Hematopoietic multipotent progenitor cell (in vitro differentiated cells): ENCODE measurements around the gene DHH. TPM values are rescaled to one million over a fixed set of nuclear protein-coding genes. Genes with fewer than 3 reads are reported as not detected.
"Not testable (repeated sequence)": the region's sequence is repeated elsewhere in the genome, so short reads cannot be mapped to it uniquely, and the experiment has no call there.

Experiments used
- DNase-seq, 3 donors: peaks; one replicate each; pipeline ENCODE4 v3.0.0-alpha.2; 2011 to 2015; ENCODE audit warnings: low read depth in 2 of 3, low spot score in 2 of 3
- total RNA-seq: library from RNA; depleted of rRNA; stranded (reverse); fragments of >200 nt; gene quantifications from one replicate; pipeline ENCODE4 v1.2.3, GENCODE V29; 2012

DHH gene
- total RNA-seq, 1 donor = 0.81 TPM

GRCh38 chr12:49079793-49080192 is 14.8 kb downstream of the DHH start:
- no peak for DNase-seq

- no peak for DNase-seq
Observed at GRCh38 chr12:49070971-49071370, 23.6 kb downstream of the DHH start.

- DNase-seq = peak; percentile 96 to 99 (median 99)
Observed at GRCh38 chr12:49069507-49070346, 24.9 kb downstream of the DHH start, which contains the start of gene RHEBL1. Gene RHEBL1, minus strand, starts transcription at chr12:49069979. Its CDS starts 194 bp downstream, at chr12:49069785.

- DNase-seq = no peak
Observed at GRCh38 chr12:49068879-49069506, 25.6 kb downstream of the DHH start.

- no peak for DNase-seq
Observed at GRCh38 chr12:49066120-49066519, 28.5 kb downstream of the DHH start.

GRCh38 chr12:49064767-49065152 is 29.8 kb downstream of the DHH start:
- DNase-seq = no peak

- not testable (repeated sequence) for DNase-seq
Observed at GRCh38 chr12:49061916-49062315, 32.7 kb downstream of the DHH start.

- no peak for DNase-seq
Observed at GRCh38 chr12:49061157-49061650, 33.4 kb downstream of the DHH start.

- peak; percentile 84 to 96 (median 95) for DNase-seq
Observed at GRCh38 chr12:49060237-49061156, 34.1 kb downstream of the DHH start, which contains the start of gene KMT2D. Gene KMT2D, minus strand, starts transcription at chr12:49060794. Its CDS starts 5,470 bp downstream, at chr12:49055324.

GRCh38 chr12:49059299-49060171 is 35.1 kb downstream of the DHH start:
- DNase-seq = peak in 1 of 3 donors; percentile 26

GRCh38 chr12:49059045-49059298 is 35.6 kb downstream of the DHH start:
- DNase-seq = no peak

GRCh38 chr12:49058366-49059044 is 36.1 kb downstream of the DHH start:
- no peak for DNase-seq

- DNase-seq = no peak
Observed at GRCh38 chr12:49057888-49058287, 36.7 kb downstream of the DHH start.

- peak in 2 of 3 donors; percentile 65 to 69 for DNase-seq
Observed at GRCh38 chr12:49055978-49056754, 38.4 kb downstream of the DHH start.

- no peak for DNase-seq
Observed at GRCh38 chr12:49055092-49055491, 39.5 kb downstream of the DHH start.

- DNase-seq = no peak
Observed at GRCh38 chr12:49054524-49054923, 40.1 kb downstream of the DHH start.

GRCh38 chr12:49054096-49054495 is 40.5 kb downstream of the DHH start:
- no peak for DNase-seq

- no peak for DNase-seq
Observed at GRCh38 chr12:49052451-49053208, 42.0 kb downstream of the DHH start.
